Karpas-422 (cell line): ENCODE data around the gene HCST. TPM values are rescaled to one million over a fixed set of nuclear protein-coding genes. Genes with fewer than 3 reads are reported as not detected.

Experiments
- DNase-seq: peaks from one replicate; pipeline ENCODE4 v3.0.0-alpha.2; 2015
- H2AFZ ChIP-seq: fragments of 200-600 bp; sonication (generic); 2 replicates; pipeline ENCODE4 v1.6.1; 2014; ENCODE audit warnings: antibody characterized with exemption, low read length, mixed read lengths
- H3K27ac ChIP-seq: fragments of 200-600 bp; sonication (generic); 2 replicates; pipeline ENCODE4 v1.5.1; 2014; ENCODE audit warnings: mild to moderate bottlenecking, low read length, moderate library complexity
- H3K27me3 ChIP-seq: fragments of 200-600 bp; sonication (generic); 2 replicates; pipeline ENCODE4 v1.6.1; 2014; ENCODE audit warnings: low read length, mixed read lengths
- H3K36me3 ChIP-seq: fragments of 200-600 bp; sonication (generic); 2 replicates; pipeline ENCODE4 v1.6.1; 2014; ENCODE audit warnings: low read length, mixed read lengths; ENCODE audit not compliant: insufficient read depth
- H3K4me1 ChIP-seq: fragments of 200-600 bp; sonication (generic); 2 replicates; pipeline ENCODE4 v1.6.1; 2014; ENCODE audit warnings: mild to moderate bottlenecking, low read length, mixed read lengths
- H3K4me2 ChIP-seq: fragments of 200-600 bp; sonication (generic); 2 replicates; pipeline ENCODE4 v1.6.1; 2014; ENCODE audit warnings: low read length, low read depth, mild to moderate bottlenecking; ENCODE audit not compliant: poor library complexity, severe bottlenecking
- H3K4me3 ChIP-seq: fragments of 200-600 bp; sonication (generic); 2 replicates; pipeline ENCODE4 v1.5.1; 2014; ENCODE audit warnings: mild to moderate bottlenecking, antibody characterized with exemption, low read length, mixed read lengths
- H3K79me2 ChIP-seq: fragments of 200-600 bp; sonication (generic); 2 replicates; pipeline ENCODE4 v1.6.1; 2014; ENCODE audit warnings: mild to moderate bottlenecking, low read length, mixed read lengths
- H3K9ac ChIP-seq: fragments of 200-600 bp; sonication (generic); 2 replicates; pipeline ENCODE4 v1.6.0; 2014; ENCODE audit warnings: low read length
- H3K9me2 ChIP-seq: fragments of 200-600 bp; sonication (generic), shearing (Covaris generic); replicated peaks from 2 replicates; pipeline ENCODE4 v1.6.0; 2014; ENCODE audit warnings: mild to moderate bottlenecking, low read length, moderate library complexity; ENCODE audit not compliant: insufficient read depth
- H3K9me3 ChIP-seq: fragments of 300-700, 200-600 bp; sonication (generic); 2 replicates; pipeline ENCODE4 v1.6.1; 2014; ENCODE audit warnings: low read length, mixed read lengths
- H4K20me1 ChIP-seq: fragments of 200-600 bp; sonication (generic); 2 replicates; pipeline ENCODE4 v1.6.1; 2014; ENCODE audit warnings: mild to moderate bottlenecking, antibody characterized with exemption, low read length, low read depth; ENCODE audit not compliant: insufficient read depth
- total RNA-seq: library from RNA; depleted of rRNA; stranded (reverse); fragments of >200 nt; shearing (Covaris generic); gene quantifications from 2 replicates; pipeline ENCODE4 v1.2.3, GENCODE V29; 2014; ENCODE audit warnings: low replicate concordance

HCST gene
- total RNA-seq, 1 experiment from 2014 or later = 18.8 TPM

- Histone ChIP-seq H3K9me3 (no peaks in the 10 kb centered on the region), H4K20me1 (no peaks in the 10 kb centered on the region), H3K4me1 (peaks cover 29% of the 10 kb centered on the region), H3K9ac (peak overlapping the region; percentile 75), H3K27me3 (no peaks in the 10 kb centered on the region), H2AFZ (peak overlapping the region; percentile 54), H3K27ac (peak overlapping the region; percentile 38; the same call in 1 of the 2 replicates), H3K79me2 (no peaks in the 10 kb centered on the region), H3K4me3 (peak overlapping the region; percentile 68), H3K9me2 (no peaks in the 10 kb centered on the region), H3K36me3 (no peaks in the 10 kb centered on the region), H3K4me2 (peak overlapping the region; percentile 84)
- DNase-seq = peak; percentile 100
Measured at GRCh38 chr19:35931161-35931873, 29.0 kb downstream of the HCST start.

GRCh38 chr19:35931874-35932202 lies 29.5 kb downstream of the HCST start:
- H3K4me2 ChIP-seq = peak overlapping the region; percentile 46
- no peaks in the 10 kb centered on the region for H3K79me2 ChIP-seq
- H3K36me3 ChIP-seq = no peaks in the 10 kb centered on the region
- no peak for DNase-seq
- peak overlapping the region; percentile 48 for H3K9ac ChIP-seq
- H3K4me3 ChIP-seq = peak overlapping the region; percentile 41; the same call in 1 of the 2 replicates
- no peaks in the 10 kb centered on the region for H3K9me2 ChIP-seq
- H3K9me3 ChIP-seq = no peaks in the 10 kb centered on the region
- no peaks in the 10 kb centered on the region for H4K20me1 ChIP-seq
- H3K27me3 ChIP-seq = no peaks in the 10 kb centered on the region
- peak overlapping the region; percentile 12; the same call in 1 of the 2 replicates for H2AFZ ChIP-seq
- no peak overlapping the region for H3K27ac ChIP-seq
- H3K4me1 ChIP-seq = peaks cover 33% of the 10 kb centered on the region

GRCh38 chr19:35932291-35932936 lies 30.1 kb downstream of the HCST start:
- Histone ChIP-seq H3K4me1 (peaks cover 39% of the 10 kb centered on the region), H3K4me3 (peak overlapping the region; percentile 41; the same call in 1 of the 2 replicates), H3K36me3 (no peaks in the 10 kb centered on the region), H4K20me1 (no peaks in the 10 kb centered on the region), H3K4me2 (peak overlapping the region; percentile 46), H3K9ac (peak overlapping the region; percentile 48; the same call in 1 of the 2 replicates), H3K27ac (no peak overlapping the region), H3K79me2 (no peaks in the 10 kb centered on the region), H2AFZ (peak overlapping the region; percentile 12; the same call in 1 of the 2 replicates), H3K27me3 (no peaks in the 10 kb centered on the region), H3K9me3 (no peaks in the 10 kb centered on the region), H3K9me2 (no peaks in the 10 kb centered on the region)
- peak; percentile 36 for DNase-seq

GRCh38 chr19:35935911-35936737 lies 33.8 kb downstream of the HCST start, which contains the start of gene LRFN3:
Gene LRFN3, plus strand, starts transcription at chr19:35936374. Its CDS starts 3,052 bp downstream, at chr19:35939426.
- peak; percentile 85 for DNase-seq
- H3K4me3 ChIP-seq = peak within 1 kb of the TSS; percentile 91
- H2AFZ ChIP-seq = peak within 1 kb of the TSS; percentile 64; the same call in 1 of the 2 replicates
- H3K79me2 ChIP-seq = no peaks in the 10 kb centered on the region
- no peaks in the 10 kb centered on the region for H3K36me3 ChIP-seq
- no peaks in the 10 kb centered on the region for H3K9me3 ChIP-seq
- H3K4me2 ChIP-seq = peak within 1 kb of the TSS; percentile 98
- H3K9me2 ChIP-seq = no peaks in the 10 kb centered on the region
- peaks cover 38% of the 10 kb centered on the region for H3K4me1 ChIP-seq
- no peaks in the 10 kb centered on the region; the same call in 1 of the 2 replicates for H4K20me1 ChIP-seq
- H3K9ac ChIP-seq = peak within 1 kb of the TSS; percentile 82
- H3K27ac ChIP-seq = no peak within 1 kb of the TSS
- no peaks in the 10 kb centered on the region for H3K27me3 ChIP-seq

GRCh38 chr19:35936738-35937268 lies 34.5 kb downstream of the HCST start:
- Histone ChIP-seq H3K27me3 (no peaks in the 10 kb centered on the region), H3K36me3 (no peaks in the 10 kb centered on the region), H3K4me2 (peak overlapping the region; percentile 98)

GRCh38 chr19:35937345-35938281 lies 35.3 kb downstream of the HCST start:
- Histone ChIP-seq H3K9me3 (no peaks in the 10 kb centered on the region), H3K27ac (no peak overlapping the region), H3K4me3 (peak overlapping the region; percentile 91), H3K79me2 (no peaks in the 10 kb centered on the region), H3K9me2 (no peaks in the 10 kb centered on the region), H2AFZ (no peak overlapping the region), H3K27me3 (no peaks in the 10 kb centered on the region), H3K9ac (peak overlapping the region; percentile 82), H3K4me2 (peak overlapping the region; percentile 98), H3K4me1 (peaks cover 30% of the 10 kb centered on the region), H3K36me3 (no peaks in the 10 kb centered on the region), H4K20me1 (no peaks in the 10 kb centered on the region; the same call in 1 of the 2 replicates)
- DNase-seq = no peak

More at GRCh38 chr19:35936738-35937268, 34.5 kb downstream of the HCST start:
- H3K9me3 ChIP-seq = no peaks in the 10 kb centered on the region
- H3K9me2 ChIP-seq = no peaks in the 10 kb centered on the region
- H3K4me1 ChIP-seq = peaks cover 35% of the 10 kb centered on the region
- H3K79me2 ChIP-seq = no peaks in the 10 kb centered on the region
- no peak for DNase-seq
- H3K27ac ChIP-seq = no peak overlapping the region
- H3K4me3 ChIP-seq = peak overlapping the region; percentile 91
- no peak overlapping the region for H2AFZ ChIP-seq
- H4K20me1 ChIP-seq = no peaks in the 10 kb centered on the region; the same call in 1 of the 2 replicates
- peak overlapping the region; percentile 82 for H3K9ac ChIP-seq
